ENCODE data around the gene LDLRAP1. TPM values are rescaled to one million over a fixed set of nuclear protein-coding genes. Genes with fewer than 3 reads are reported as not detected.

Gene LDLRAP1
- polyA plus RNA-seq, 1 experiment: 12.4 TPM

- Histone ChIP-seq H3K4me3 (ENCODE audit: low read depth, low read length) (no peak overlapping the region), H3K27me3 (ENCODE audit: control insufficient read depth, insufficient read depth, low read length) (no peaks in the 10 kb centered on the region), H3K27ac (ENCODE audit: low read depth, low read length) (no peak overlapping the region), H3K9me3 (ENCODE audit: control insufficient read depth, insufficient read depth, low read length) (no peaks in the 10 kb centered on the region)
- no peak for DNase-seq (ENCODE audit: low read depth, low spot score)
- no peak for TF ChIP-seq CTCF (IDR thresholded peaks at IDR 0.05; ENCODE audit: low read depth, low read length)
- CTCF ChIA-PET: no interaction called here
- POLR2A ChIA-PET: interaction anchor here (1.0 kb wide), 1 partner anchor 11 kb away, joined by 3 read pairs; no protein-coding TSS in a partner anchor
These were observed 11.0 kb downstream of the LDLRAP1 start for GRCh38 chr1:25554430-25554780.

DNA sequence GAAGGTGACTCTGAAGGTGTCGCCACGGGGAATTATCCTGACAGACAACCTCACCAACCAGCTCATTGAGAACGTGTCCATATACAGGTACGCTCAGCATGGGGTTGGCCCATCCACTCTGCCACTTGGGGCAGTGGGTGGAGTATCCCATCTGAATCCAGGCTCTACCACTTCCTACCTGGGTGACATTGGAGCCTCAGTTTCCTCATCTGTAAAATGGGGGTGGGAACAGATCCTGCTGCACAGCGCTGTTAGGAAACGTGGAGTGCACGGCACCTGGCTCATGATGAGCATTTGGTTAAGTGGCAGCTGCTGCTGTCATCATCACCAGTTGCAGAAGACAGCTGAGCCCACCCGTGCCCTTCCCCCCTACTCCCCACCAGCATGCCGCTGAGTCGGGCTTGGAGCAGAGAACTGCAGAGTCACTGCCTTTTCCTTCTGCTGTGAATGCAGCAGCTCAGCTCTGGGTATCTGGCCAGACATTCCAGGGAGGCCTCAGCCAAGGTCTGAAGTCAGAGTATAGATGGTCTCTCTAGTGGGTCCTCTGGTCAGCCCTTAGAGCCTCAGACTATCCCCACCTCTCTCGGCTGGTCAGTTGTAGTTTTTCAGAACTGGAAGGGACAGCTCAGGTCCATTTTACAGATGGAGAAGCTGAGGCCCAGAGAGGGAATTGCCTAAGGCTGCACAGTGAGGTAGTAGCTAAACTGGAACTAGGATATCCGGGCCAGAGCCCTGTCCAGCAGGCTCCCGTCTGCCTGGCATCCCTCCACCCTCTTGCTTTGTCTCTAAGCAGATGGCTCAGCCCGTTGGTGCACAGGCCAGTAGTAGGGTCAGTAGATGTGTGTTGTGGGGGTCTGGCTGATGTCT is 11.7 kb downstream of the LDLRAP1 start:
- H3K4me3 ChIP-seq (ENCODE audit: low read depth, low read length): no peak overlapping the region
- H3K27me3 ChIP-seq (ENCODE audit: control insufficient read depth, insufficient read depth, low read length): no peaks in the 10 kb centered on the region
- CTCF ChIA-PET: no interaction called here
- TF ChIP-seq CTCF (IDR thresholded peaks at IDR 0.05; ENCODE audit: low read depth, low read length): no peak
- DNase-seq (ENCODE audit: low read depth, low spot score): no peak
- POLR2A ChIA-PET: interaction anchor here (1.0 kb wide), 1 partner anchor 10 kb away, joined by 3 read pairs; no protein-coding TSS in a partner anchor
- no peak overlapping the region for H3K27ac ChIP-seq (ENCODE audit: low read depth, low read length)
- H3K9me3 ChIP-seq (ENCODE audit: control insufficient read depth, insufficient read depth, low read length): no peaks in the 10 kb centered on the region

DNA sequence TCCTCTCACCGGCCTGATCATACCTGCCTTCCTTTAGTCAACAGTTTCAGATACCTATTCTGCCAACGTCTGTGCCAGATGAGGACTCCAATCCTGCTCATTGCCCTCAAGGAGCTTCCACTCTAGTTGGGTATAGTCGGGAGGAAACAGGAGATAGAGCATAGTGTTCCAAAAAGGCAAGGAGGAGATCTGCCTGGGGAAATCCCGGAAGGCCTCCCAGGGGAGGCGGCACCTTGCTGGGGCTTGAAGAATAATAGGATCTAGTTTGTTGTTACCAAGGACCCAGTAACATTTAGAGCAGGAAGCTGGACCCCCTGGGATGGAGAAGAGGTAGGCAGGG is 12.3 kb downstream of the LDLRAP1 start:
- CTCF ChIA-PET: interaction anchor here (1.1 kb wide), 1 partner anchor 242 kb away, joined by 3 read pairs; no protein-coding TSS in a partner anchor
- POLR2A ChIA-PET: no interaction called here

GRCh38 chr1:25556132-25556670 is 12.8 kb downstream of the LDLRAP1 start:
- ChIA-PET POLR2A (no interaction called here), CTCF (interaction anchor here (1.1 kb wide), 1 partner anchor 242 kb away, joined by 3 read pairs; no protein-coding TSS in a partner anchor)
- Histone ChIP-seq H3K27me3 (ENCODE audit: control insufficient read depth, insufficient read depth, low read length) (no peaks in the 10 kb centered on the region), H3K4me3 (ENCODE audit: low read depth, low read length) (no peak overlapping the region), H3K9me3 (ENCODE audit: control insufficient read depth, insufficient read depth, low read length) (no peaks in the 10 kb centered on the region), H3K27ac (ENCODE audit: low read depth, low read length) (no peak overlapping the region)
- no peak for TF ChIP-seq CTCF (IDR thresholded peaks at IDR 0.05; ENCODE audit: low read depth, low read length)
- DNase-seq (ENCODE audit: low read depth, low spot score): no peak

More for the DNA sequence above, 12.3 kb downstream of the LDLRAP1 start:
- H3K27me3 ChIP-seq (ENCODE audit: control insufficient read depth, insufficient read depth, low read length): no peaks in the 10 kb centered on the region
- no peak overlapping the region for H3K4me3 ChIP-seq (ENCODE audit: low read depth, low read length)
- no peak for DNase-seq (ENCODE audit: low read depth, low spot score)
- no peak overlapping the region for H3K27ac ChIP-seq (ENCODE audit: low read depth, low read length)
- no peak for TF ChIP-seq CTCF (IDR thresholded peaks at IDR 0.05; ENCODE audit: low read depth, low read length)
- H3K9me3 ChIP-seq (ENCODE audit: control insufficient read depth, insufficient read depth, low read length): no peaks in the 10 kb centered on the region

All from AG04450 (cell line).